ENCODE measurements around the gene FAM83F.

FAM83F gene

DNA sequence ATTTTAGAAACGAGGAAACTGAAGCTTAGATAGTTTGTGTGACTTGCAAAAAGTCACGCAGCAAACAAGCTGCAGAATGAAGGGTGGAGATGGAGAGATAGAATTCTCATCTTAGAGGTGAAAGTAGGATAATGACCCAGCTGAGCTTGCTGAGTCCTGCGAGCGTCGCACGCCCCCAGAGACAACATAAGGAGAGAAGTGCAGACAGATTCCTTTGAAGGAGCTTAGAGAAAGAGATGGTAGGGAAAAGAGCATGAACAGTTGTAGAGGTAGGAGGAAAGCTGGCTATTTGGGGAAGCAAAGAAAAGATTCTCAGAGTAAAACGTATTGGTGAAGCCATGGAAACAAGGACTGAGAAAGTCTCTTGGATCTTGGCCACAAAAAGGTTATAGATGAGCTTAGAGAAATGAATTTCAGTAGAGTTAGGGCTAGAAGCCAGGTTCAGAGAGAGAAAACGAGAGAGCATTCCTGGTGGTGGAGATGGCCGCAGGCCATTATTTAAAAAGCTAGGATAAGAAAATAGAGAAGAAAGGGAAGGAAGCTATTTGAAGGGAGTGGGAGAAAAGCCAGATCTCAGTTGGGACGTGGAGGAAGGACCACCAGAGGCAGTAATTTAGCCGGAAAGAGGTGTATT is 44.8 kb downstream of the FAM83F start:
- DNase-seq: no peak

DNA sequence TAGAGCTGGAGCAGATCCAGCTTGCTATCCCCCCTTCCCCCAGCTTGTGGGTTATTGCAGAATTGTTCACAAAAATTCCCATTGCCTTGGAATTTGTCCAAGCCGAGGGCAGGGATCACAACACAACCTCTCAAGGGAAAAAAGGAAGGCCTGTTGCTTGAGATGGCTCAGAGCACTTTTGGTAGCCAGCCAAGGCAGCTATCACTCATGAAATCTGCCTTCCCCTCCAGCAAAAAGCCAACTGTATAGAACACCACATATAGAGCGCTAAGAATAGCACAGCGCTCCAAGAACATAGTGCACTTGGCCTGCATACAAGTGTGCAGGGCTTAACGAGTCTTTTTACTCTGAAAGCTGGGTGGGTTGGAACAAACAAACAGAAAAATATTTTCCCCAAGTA is 46.2 kb downstream of the FAM83F start:
- DNase-seq: no peak

DNA sequence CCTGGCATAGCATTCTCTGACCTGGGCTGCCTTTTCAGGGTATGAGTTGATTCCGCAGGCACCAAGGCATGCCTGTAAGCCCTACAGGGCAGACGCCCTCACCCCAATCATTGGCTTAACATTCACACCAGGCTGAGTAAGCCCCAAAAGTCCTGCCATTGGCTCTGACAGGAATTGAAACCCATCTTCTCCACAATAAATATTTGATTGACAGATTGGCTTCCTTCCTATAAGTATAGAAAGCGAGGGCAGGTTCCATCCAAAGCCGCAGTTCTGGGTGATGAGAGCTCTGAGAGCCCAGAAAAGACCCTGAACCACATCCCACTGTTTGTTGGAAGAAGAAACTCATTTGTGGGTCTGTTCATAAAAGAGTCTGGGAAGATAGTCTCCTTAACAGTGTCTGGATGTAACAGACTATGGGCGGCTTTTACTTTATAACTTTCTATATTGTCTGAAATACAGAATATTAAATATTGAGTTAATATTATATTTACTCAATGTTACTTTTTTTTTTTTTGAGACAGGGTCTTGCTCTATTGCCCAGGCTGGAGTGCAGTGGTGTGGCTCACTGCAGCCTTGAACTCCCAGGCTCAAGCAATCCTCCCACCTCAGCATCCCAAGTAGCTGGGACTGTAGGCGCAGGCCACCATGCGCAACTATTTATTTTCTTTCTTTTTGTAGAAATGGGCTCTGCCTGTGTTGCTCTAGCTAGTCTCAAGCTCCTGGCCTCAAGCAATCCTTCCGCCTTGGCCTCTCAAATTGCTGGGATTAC is 46.8 kb downstream of the FAM83F start:
- no peak for DNase-seq

DNA sequence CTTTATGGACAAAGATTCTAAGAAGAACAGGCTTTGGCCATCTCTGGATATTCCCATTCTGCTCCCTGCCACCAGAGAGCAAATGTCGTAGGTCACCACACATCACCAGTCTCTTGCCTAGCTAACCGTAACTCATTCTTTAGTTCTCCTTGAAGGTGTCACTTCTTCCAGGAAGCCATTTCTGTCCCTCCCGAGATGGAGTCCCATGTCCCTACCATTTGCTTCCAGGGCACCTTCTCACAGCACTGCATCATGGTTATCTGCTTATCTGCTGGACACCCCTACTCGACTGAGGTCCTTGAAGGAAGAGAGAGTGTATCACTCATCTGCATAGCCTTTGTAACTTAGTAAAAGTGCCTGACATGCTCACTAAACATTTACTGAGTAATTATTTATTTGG is 47.6 kb downstream of the FAM83F start:
- DNase-seq: no peak

DNA sequence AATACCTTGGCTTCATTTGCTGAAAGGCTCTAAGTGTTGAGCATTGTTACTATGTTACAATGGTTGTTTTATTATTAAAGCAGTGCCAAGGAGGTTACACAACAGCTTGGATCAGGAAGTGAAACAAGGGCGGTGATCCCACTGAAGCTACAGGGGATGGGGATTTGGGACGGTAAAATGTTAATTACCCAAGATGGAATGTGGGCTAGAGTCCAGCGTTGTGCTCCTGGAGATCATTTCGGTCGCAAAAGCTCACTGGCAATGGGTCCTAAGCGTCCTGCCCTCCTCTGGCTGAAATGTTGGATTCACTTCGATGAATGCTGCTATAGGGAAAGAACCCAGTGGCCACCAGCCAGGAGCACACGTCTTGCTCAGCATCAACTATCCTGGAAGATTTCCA is 48.3 kb downstream of the FAM83F start:
- DNase-seq: no peak

DNA sequence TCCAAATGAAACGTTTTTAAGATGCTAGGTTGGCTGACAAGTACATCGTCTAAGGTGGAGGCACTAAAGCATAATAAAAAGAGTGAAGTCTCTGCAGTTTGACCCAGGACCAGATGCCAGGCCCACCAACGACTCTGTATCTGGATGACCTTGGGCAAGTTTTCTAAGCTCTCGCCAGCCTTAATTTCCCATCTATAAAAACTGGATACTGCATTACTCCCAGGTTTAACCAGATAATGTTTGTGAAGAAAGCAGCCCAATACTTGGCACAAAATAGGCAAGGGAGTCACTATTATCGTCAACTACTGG is 49.0 kb downstream of the FAM83F start:
- DNase-seq: no peak

DNA sequence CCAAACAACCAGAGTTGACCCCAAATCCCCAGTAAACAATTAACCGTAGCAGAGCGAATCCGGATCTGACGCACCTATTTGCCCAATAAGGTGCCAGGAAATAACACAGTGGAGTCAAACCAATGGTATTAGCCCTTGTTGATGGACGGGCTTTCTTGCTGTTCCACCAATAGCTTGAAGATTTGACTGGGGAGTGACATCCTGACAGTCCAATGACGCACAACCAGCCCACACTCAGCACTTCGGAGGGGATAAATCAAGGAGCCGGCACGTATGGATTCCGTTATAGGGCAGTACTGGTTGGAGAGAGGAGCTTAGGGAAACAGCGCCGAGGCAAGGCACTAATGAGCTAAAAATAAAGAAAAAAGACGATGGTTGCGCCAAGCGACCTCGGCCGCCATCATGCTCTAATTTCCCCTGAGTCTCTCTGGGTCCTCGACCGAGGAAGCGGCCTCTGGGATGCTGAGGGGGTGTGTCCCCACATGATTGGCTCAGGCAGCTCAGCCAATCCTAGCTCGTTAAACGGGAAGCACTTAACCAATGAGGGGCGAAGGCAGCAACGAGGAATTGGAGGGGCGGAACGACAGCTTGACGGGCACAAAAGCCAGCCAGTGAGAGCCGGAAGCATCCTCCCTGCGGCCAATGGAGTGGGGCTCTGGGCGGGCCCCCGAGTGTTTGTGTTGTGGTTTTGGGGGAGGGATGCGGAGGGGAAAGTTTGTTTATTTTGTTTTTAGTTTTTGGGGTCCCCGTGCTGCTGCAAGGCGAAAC is 49.5 kb downstream of the FAM83F start:
- peak; percentile 99 for DNase-seq

DNA sequence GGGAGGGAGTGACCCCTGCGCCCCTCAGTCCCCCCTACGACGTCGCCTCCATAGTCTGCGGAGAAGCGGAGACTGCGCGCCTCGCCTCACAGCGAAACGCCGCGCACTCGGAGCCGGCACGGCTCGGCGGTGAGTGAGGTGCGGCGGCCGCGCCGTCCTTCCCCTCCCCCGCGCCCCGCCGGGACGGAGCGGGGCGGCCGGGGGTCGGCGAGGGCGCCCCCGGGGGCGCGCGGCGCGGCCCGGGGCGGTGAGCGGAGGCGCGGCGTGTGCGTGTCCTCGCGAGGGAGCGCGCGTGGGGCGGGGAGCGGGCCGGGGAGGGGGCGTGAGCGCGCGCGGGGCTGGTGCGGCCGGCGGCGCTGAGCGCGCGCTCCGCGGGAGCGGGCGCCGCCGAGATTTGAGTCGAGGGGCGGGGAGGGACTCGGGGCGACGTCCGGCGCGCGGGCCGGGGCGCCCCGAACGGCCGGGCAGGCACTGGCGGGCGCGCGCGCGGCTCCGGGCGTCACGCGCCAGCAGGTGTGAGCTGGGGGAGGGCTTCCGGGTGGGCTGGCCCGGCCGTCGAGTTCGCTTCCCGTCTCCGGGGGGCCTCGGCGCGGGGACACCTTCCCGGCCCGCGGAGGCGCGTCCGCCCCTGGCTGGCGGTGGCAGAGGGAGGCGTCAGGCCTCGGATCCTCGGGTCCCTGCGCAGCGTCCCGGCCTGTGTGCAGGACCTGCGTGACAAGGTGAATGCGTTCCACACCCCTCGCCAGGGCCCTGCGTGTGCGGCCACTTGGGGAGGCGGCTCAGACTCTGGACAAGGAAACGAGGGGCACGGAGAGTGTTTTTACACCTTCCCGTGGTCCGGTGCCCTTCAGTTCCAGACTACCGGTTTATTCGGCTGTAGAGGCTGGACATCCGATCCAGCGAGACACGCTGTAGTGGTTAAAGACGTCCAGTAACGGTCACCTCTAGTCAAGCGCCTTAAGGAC is 50.4 kb downstream of the FAM83F start:
- DNase-seq: peak; percentile 82

DNA sequence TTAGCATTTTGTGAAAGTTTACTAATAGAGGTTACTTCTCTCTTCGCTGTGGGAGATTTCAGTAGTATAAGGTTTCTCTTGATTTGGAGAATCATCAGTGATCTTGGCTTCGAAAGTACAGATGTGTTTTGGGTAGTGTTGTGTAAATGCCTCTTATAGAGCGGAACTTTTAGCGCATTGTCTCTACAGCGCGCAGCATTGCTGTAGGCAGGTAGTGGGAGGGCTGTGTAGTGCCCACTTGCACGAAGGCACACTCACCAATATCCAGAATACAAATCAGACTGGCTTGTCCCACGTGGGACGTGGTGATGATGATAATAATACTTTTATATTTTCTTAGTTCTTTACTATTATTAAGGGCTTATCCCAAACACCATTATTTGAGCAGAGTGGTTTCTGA is 51.4 kb downstream of the FAM83F start:
- no peak for DNase-seq

DNA sequence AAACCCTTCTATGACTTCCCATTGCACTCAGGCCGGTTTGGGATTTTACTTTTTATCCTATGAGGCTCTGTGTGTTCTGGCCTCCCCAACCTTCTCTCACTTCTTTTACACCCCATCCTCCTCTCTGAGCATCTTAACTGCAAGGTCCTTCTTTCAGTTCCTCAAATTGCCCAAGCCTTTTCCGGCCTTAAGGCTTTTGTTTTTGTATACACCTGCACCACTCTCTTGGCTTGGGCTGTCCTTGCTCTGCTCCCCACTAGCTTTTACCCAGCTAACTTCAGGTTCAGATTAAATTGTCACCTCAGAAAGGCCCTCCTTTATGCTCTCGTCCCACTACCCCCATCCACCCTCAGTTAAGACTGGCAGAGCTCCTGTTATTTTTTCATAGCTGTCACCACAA is 55.5 kb downstream of the FAM83F start:
- peak; percentile 54 for DNase-seq

DNA sequence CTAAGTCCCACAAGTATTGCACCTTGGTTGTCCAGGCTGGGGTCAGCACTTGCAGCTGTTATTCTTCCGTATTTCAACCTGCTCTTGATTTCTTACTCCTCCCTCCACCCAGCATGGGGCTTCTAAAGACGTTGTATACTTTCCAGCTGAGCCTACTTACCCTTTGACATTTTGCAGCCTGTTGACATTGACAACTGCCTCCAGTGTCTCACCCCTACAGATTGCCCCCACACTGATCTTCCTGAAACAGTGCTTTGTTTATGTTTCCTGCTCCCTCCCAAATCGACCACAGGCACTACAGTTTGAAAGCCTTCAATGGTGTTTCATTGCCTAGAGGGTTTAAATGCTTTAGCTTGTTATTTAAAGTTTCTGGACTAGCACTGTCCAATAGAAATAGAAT is 56.6 kb downstream of the FAM83F start:
- no peak for DNase-seq

DNA sequence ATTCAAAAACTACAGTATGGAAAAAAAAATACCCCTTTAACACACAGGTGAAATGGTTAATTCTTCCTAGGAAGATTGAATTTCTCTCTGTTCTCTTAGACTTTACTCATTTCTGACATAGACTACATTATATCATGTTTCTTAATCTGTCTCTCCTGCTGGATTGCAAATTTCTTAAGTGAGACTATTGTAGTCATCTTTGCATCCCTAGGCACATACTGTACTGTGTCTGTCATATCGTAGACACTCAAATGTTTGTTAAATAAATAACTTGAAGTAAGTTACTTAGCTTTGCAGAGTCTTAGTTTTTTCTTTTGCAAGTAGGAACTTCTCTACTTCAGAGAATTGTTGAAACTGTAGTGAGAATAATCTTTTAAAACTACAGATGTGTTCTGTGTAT is 58.7 kb downstream of the FAM83F start:
- DNase-seq: no peak

DNA sequence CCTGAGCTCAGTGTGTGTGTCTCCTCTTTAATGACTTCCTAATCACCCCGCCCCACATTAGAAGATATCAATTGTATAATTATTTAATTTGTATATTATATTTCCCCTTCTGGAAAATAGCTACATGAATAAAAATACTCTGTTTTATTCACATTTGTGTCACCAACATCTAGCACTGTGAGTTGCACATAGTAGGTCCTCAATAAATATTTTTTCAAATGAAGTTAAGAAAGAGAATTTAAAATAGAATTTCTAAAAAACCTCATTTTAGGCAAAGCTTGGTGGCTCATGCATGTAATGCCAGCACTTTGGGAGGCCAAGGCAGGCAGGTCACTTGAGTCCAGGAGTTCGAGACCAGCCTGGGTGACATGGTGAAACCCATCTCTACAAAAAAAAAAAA is 59.7 kb downstream of the FAM83F start:
- DNase-seq: no peak

DNA sequence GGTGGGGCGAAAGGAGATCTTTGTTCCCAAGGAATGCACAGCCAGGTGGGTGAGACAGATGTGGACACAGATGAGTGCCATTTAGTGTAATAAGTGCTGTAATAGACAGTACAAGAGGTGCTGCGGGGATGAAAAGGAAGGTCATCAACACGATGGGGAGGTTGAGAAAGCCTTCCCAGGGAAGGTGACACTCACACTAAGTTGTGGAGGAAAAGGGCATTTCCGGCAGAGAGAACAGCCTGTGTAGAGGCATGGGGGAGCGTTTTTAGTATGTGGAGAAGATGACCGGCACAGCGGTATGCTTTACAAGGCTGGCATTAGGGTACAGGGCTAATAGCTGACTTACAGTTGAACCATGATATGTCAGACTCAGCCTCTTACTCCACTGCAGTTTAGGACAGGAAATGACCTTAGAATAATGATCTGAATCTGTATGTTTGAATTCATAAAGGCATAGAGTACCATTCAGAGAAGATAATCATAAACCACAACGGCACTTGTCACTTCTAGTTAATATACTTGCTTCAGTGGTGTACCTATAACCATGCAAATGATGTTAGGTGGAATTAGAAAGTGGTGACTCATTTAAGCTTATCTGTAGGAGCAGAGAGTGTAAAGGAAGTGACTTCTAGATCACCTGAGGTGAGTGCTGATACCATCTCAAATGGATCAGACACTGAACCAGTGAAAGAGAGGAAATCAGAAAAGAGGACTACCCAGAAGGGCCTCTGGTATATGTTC is 60.6 kb downstream of the FAM83F start:
- no peak for DNase-seq

DNA sequence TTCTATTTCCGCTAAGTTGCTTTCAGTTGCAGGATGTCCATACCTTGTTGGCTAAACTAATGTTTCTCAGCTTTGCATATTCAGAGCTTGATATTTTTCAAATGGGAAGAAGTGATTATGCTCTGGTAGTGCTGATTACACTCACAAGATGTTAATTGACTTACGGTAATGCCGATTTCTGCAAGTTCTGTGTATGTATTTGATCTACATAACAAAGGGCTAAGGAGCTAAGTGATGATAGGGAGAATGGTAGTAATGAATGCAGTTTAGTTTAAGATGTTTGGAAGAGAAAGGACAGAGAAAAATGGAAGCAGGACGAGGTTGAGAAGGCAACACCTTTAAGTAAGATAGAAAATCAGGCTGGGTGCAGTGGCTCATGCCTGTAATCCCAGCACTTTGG is 61.4 kb downstream of the FAM83F start:
- no peak for DNase-seq

DNA sequence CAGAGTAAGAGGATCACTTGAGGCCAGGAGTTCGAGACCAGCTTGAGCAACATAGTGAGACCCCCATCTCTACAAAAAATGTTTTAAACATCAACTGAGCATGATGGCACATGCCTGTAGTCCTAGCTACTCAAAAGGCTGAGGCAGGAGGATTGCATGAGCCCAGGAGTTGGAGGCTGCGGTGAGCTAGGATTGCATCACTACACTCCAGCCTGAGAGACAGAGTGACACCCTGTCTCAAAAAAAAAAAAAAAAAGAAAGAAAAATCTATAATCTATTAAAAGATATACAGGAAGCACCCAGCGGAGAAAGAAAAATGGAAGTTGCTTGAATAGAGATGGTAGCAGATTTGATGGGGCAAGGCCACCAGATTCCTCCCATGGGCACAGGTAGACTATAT is 61.8 kb downstream of the FAM83F start:
- no peak for DNase-seq

DNA sequence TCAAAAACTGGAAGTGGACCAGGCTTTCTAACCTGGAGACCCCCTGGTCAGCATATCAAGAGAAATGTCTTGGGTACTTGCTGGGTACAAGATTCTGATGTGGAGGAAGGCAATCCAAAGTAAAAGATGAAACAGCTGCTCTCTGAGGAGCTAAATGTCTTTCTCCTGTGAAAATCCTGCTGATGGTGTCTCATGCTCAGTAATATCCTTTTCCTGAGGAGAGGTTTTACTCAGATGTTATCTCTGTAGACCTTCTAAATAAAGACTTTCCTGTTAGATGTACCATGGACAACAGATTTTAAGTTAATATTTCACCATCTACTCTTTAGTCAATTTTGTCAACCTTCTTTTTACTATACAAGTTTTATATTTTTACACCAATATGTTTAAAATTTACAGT is 62.9 kb downstream of the FAM83F start:
- no peak for DNase-seq

DNA sequence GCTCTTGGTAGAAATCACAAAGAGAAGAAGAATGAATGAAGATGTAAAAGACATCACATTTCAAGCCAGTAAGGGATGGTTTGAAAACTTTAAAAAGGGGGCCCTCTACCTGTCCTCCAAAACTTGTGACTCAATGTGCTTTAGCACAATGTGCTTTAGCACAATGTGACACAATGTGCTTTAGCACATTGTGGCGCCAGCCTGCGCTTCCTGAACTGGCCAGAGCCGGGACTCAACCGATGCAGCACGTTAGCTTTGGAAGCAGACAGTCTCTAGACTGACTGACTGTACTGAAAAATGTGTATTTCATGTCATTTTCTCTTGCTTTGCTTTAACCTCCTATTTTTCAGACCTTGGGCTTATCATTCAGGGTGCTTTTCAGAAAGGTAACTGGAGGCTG is 63.5 kb downstream of the FAM83F start:
- no peak for DNase-seq

DNA sequence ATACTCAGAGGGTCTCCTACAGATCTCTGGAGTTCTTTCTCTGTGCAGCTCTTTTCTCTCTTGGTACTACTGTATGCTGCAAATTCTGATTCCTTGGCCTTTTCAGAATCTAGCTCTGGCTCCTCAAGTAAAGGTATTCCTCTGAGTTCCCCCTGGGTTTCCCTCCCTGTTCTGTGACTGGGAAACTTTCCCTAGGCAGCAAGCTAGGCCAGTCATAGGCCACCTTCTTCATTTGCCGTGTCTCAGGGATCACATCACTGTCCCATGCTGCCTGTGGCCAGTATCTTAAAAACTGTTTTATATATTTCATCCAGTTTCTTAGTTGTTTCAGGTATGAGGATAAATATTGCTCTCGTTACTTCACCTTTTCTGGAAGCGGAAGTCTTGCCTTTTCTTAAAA is 71.2 kb downstream of the FAM83F start:
- no peak for DNase-seq

DNA sequence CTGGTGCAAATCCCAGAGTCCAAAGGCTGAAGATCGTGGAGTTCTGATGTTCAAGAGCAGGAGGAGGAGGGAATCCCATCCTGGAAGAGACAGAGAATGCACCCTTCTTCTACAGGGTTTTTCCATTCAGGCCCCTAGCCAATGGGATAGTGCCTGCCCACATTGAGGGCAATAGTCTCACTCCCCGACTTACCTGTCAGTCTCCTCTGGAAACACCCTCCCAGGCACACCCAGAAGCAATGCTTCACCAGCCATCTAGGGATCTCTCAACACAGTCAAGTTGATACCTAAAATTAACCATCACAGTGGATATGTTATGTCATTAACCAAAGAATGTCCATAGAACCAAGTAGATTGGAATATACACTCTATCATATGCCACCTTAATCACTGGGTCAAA is 72.9 kb downstream of the FAM83F start:
- no peak for DNase-seq

DNA sequence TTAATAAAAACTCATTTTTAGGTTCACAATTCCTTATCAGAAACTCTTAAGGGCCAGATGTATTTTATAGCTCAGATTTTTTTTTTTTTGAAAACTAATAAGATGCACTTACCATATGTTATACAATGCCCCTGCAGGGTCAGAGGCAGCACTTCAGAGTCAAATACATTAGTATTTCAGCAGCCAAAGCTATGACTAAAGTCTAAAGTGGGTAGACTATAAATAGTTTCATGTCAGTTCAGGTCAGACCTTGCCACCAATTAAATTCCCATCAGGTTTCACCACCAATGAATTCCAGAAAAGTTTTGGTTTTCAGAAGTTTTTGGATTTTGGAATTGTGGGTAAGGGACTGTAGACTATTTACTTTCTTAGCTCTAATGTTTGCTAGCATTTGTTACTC is 75.9 kb downstream of the FAM83F start:
- DNase-seq: no peak

DNA sequence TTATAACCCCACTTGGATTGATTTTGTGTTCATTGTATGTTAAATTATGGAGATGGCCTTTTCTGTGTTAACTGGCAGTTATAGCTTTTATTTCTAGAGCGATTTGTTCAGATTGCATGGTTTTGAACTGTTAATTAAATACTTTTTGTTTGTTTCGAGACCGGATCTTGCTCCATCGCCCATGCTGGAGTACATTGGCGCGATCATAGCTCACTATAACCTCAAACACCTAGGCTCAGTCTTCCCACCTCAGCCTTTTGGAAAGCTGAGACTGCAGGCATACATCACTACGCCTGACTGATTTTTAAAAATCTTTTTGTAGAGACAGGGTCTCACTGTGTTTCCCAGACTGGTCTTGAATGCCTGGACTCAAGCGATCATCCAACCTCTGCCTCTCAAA is 77.0 kb downstream of the FAM83F start:
- no peak for DNase-seq

Data from CD4-positive, alpha-beta T cell treated with Interleukin-15 for 1 hour (primary cell).